ENCODE results near the gene MAP3K7.

The MAP3K7 gene

DNA sequence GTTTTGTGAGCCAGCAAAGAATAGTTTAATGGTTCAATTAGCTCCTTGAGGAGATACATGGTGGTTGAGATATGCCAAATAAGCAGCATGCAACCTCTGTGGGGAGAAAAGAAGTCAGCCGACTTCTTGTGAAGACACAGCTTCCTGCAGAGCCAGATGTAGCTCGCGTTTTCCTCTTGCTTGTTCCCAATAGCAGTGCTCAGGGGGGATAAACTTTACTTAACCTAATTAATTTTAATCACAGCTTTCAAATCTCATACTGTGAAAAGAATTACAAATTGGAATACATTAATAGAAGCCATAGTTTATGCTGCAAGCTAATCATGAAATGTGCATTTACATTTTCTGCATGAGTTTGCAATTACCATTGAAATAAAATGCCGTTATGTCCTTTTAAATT, 106.2 kb downstream of the MAP3K7 start:
- DNase-seq (ENCODE audit: low read depth): no peak
- no peak overlapping the region for H3K4me3 ChIP-seq (ENCODE audit: low read depth, low read length)
- no peak for TF ChIP-seq CTCF (IDR thresholded peaks at IDR 0.05; ENCODE audit: insufficient read depth, low read depth, low read length, missing control alignments)

DNA sequence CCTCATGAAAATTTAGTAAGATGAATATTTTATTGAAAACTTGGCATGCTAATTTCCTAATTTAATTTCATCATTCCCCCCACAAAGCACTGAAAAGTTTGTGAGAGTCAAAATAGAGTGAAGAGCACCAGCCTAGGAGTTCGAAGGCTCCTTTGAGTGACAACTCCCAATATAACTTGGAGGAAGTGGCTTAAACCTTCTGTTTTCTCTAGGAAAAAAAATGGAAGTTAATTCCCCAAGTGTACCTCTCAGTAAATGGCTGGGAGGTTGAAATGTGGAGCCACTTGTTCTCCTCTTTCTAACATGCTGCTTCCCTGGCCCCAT, 107.3 kb downstream of the MAP3K7 start:
- no peak for TF ChIP-seq CTCF (IDR thresholded peaks at IDR 0.05; ENCODE audit: insufficient read depth, low read depth, low read length, missing control alignments)
- H3K4me3 ChIP-seq (ENCODE audit: low read depth, low read length): no peak overlapping the region
- DNase-seq (ENCODE audit: low read depth): no peak

- H3K4me3 ChIP-seq (ENCODE audit: low read depth, low read length): no peak overlapping the region
- peak; percentile 81 for DNase-seq (ENCODE audit: low read depth)
Observed at GRCh38 chr6:90478789-90479602, 107.9 kb downstream of the MAP3K7 start.

DNA sequence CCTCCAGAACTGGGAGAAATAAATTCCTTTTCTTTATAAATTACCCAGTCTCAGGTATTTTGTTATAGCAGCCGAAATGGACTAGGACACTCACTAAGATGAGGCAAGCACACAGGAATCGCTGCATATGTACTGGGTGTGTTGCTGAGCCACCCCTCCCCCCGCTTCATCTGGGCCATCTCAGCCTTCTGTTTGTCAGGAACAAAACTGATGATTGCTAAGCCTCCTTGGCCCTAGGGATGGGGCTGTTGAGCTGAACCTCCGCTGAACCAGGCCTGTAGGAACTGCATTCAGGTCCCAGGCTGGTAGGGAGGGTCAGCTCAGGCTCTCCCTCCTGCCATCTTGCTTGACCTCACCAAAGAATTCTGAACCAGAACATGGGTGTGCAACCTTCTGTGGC, 108.6 kb downstream of the MAP3K7 start:
- no peak for TF ChIP-seq CTCF (IDR thresholded peaks at IDR 0.05; ENCODE audit: insufficient read depth, low read depth, low read length, missing control alignments)
- DNase-seq (ENCODE audit: low read depth): no peak
- H3K4me3 ChIP-seq (ENCODE audit: low read depth, low read length): no peak overlapping the region

More at GRCh38 chr6:90478789-90479602, 107.9 kb downstream of the MAP3K7 start:
- TF ChIP-seq CTCF (IDR thresholded peaks at IDR 0.05; ENCODE audit: insufficient read depth, low read depth, low read length, missing control alignments): peak; percentile 80

DNA sequence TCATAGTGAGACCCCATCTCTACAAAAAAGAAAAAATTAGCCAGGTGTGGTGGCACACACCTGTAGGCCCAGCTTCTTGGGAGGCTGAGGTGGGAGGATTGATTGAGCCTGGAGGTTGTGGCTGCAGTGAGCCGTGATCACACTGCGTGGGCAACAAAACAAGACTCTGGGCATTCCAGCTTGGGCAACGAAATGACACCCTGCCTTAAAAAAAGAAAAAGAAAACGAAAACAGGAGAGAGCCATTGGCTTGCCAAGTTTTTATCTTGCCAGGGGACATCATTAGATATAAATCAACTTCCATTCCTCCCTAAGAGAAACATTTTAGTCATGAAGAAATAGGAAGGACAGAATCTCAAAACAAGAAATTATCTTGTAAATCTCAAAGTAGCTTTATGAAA, 109.5 kb downstream of the MAP3K7 start:
- DNase-seq (ENCODE audit: low read depth): no peak
- H3K4me3 ChIP-seq (ENCODE audit: low read depth, low read length): no peak overlapping the region
- no peak for TF ChIP-seq CTCF (IDR thresholded peaks at IDR 0.05; ENCODE audit: insufficient read depth, low read depth, low read length, missing control alignments)

DNA sequence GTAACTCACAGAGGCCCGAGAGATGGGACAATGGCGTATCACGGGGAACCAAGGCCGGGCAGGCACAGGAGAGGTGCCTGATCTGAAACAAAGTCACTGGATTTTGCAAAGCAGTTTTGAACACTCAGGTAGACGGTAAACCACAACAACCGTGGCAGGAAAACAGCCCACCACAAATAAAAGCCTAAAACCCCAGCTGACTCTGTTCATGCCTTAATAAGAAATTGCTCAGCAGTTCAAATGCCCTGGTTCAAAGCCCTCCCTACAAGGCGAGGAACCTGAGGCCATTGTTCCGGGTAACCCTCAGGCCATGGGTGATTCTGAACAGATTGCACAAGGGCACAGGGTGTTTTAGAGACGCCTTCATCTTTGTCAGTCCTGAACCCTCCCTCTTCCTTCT, 114.2 kb downstream of the MAP3K7 start:
- peak; percentile 30 for DNase-seq (ENCODE audit: low read depth)
- no peak overlapping the region for H3K4me3 ChIP-seq (ENCODE audit: low read depth, low read length)
- no peak for TF ChIP-seq CTCF (IDR thresholded peaks at IDR 0.05; ENCODE audit: insufficient read depth, low read depth, low read length, missing control alignments)

DNA sequence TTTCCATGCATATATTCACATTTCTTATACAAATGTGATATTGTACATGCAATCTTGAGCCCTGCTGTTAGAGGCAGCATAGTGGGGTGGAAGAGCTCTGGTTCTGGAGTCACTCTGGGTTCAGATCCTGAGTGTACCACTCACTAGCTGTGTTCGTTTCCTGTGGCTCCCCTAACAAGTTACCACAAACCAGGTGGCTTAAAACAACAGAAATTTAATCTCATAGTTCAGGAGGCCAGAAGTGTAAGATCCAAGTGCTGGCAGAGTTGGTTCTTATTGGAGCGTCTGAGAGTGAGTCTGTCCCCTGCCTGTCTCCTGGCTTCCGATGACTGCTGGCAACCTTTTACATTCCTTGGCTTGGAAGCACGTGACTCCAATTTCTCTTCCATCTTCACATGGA, 115.6 kb downstream of the MAP3K7 start:
- DNase-seq (ENCODE audit: low read depth): no peak
- H3K4me3 ChIP-seq (ENCODE audit: low read depth, low read length): no peak overlapping the region
- TF ChIP-seq CTCF (IDR thresholded peaks at IDR 0.05; ENCODE audit: insufficient read depth, low read depth, low read length, missing control alignments): no peak

Measured in GM12865 (cell line).